ENCODE results near the gene KNSTRN.

Gene KNSTRN

GRCh38 chr15:40354408-40355171 is 27.9 kb upstream of the KNSTRN start:
- POLR2A ChIA-PET: interaction anchor here (1.4 kb wide), 1 partner anchor 51 kb away, joined by 4 read pairs; the partner anchor contains the start of gene IVD
- Histone ChIP-seq H3K4me1 (ENCODE audit: control insufficient read depth, insufficient read depth, low read length) (0 out of 2 replicates have a peak, but pooled peaks cover 4% of the 10 kb centered on the region), H3K4me3 (ENCODE audit: low read depth, low read length) (no peak overlapping the region), H3K36me3 (ENCODE audit: control insufficient read depth in 2 of 2, insufficient read depth in 1 of 2, low read length in 2 of 2) (no peaks in the 10 kb centered on the region), H3K9me3 (ENCODE audit: control insufficient read depth, insufficient read depth, low read depth, low read length) (no peaks in the 10 kb centered on the region), H3K27ac (ENCODE audit: extremely low read depth, low read depth, low read length) (no peak overlapping the region)
- TF ChIP-seq ZFHX2 (tag by site-specific recombination; conservative IDR thresholded peaks at IDR 0.05) (peak; percentile 42), PATZ1 (tag by site-specific recombination; IDR thresholded peaks at IDR 0.05) (no peak), ZNF398 (tag by site-specific recombination; IDR thresholded peaks at IDR 0.05) (peak; percentile 75), KLF16 (tag by site-specific recombination; IDR thresholded peaks at IDR 0.05) (peak; percentile 39; the same call in 1 of the 2 replicates), CTCF (tag by site-specific recombination; IDR thresholded peaks at IDR 0.05) (peak; percentile 79), KLF1 (tag by site-specific recombination; IDR thresholded peaks at IDR 0.05) (peak; percentile 10; the same call in 1 of the 2 replicates), ZNF600 (tag by site-specific recombination; IDR thresholded peaks at IDR 0.05) (0 out of 2 replicates have a peak, but pooled peaks have one; percentile 21), ZNF449 (tag by site-specific recombination; IDR thresholded peaks at IDR 0.05) (no peak), ZBTB20 (tag by site-specific recombination; IDR thresholded peaks at IDR 0.05) (0 out of 2 replicates have a peak, but pooled peaks have one; percentile 36), SETDB1 (IDR thresholded peaks at IDR 0.05; ENCODE audit: insufficient read length, low read length) (no peak), EGR2 (tag by site-specific recombination; IDR thresholded peaks at IDR 0.05; ENCODE audit: low read depth) (peak; percentile 32; the same call in 1 of the 2 replicates), ZBTB17 (tag by site-specific recombination; IDR thresholded peaks at IDR 0.05) (peak; percentile 72), ZBTB48 (tag by site-specific recombination; IDR thresholded peaks at IDR 0.05) (0 out of 2 replicates have a peak, but pooled peaks have one; percentile 28), GLIS1 (tag by site-specific recombination; IDR thresholded peaks at IDR 0.05) (peak; percentile 92), ZNF341 (tag by site-specific recombination; IDR thresholded peaks at IDR 0.05; ENCODE audit: low read depth) (peak; percentile 89), ZNF747 (tag by site-specific recombination; IDR thresholded peaks at IDR 0.05) (no peak), PRDM1 (tag by site-specific recombination; IDR thresholded peaks at IDR 0.05) (peak; percentile 86), GLIS2 (tag by site-specific recombination; IDR thresholded peaks at IDR 0.05) (0 out of 2 replicates have a peak, but pooled peaks have one; percentile 15), ZIC2 (tag by site-specific recombination; IDR thresholded peaks at IDR 0.05) (peak; percentile 95), ZSCAN5A (tag by site-specific recombination; IDR thresholded peaks at IDR 0.05) (no peak)
- CTCF ChIA-PET: interaction anchor here (0.6 to 2.9 kb wide), 13 partner anchors 11 to 1672 kb away, joined by 3 to 14 read pairs (median 4); no protein-coding TSS in a partner anchor
